ENCODE results near the gene IFITM10.

DNA sequence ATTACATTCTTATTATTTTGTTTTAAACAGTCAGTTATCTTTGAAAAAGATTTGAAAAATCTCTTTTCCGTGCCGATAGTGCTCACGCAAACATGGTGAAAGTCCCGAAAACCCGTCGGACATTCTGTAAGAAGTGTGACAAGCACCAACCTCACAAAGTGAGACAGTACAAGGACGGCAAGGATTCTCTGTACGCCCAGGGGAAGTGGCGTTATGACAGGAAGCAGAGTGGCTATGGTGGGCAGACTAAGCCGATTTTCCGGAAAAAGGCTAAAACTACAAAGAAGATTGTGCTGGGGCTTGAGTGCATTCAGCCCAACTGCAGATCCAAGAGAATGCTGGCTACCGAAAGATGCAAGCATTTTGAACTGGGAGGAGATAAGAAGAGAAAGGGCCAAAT, 42.1 kb upstream of the IFITM10 start:
- no peak for TF ChIP-seq POLR2AphosphoS5 (IDR thresholded peaks at IDR 0.05)
- TF ChIP-seq, protein P1, sequence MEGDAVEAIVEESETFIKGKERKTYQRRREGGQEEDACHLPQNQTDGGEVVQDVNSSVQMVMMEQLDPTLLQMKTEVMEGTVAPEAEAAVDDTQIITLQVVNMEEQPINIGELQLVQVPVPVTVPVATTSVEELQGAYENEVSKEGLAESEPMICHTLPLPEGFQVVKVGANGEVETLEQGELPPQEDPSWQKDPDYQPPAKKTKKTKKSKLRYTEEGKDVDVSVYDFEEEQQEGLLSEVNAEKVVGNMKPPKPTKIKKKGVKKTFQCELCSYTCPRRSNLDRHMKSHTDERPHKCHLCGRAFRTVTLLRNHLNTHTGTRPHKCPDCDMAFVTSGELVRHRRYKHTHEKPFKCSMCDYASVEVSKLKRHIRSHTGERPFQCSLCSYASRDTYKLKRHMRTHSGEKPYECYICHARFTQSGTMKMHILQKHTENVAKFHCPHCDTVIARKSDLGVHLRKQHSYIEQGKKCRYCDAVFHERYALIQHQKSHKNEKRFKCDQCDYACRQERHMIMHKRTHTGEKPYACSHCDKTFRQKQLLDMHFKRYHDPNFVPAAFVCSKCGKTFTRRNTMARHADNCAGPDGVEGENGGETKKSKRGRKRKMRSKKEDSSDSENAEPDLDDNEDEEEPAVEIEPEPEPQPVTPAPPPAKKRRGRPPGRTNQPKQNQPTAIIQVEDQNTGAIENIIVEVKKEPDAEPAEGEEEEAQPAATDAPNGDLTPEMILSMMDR (IDR thresholded peaks at IDR 0.05), result no peak
- TF ChIP-seq POLR2A (IDR thresholded peaks at IDR 0.05), result no peak
